GM12892 (cell line): ENCODE measurements around the gene IMP4.

Source experiments
- POLR2A ChIP-seq: IDR thresholded peaks from 2 replicates; pipeline ENCODE4 v1.6.1; 2011; ENCODE audit warnings: low read depth, low read length, control low read depth
- POLR2AphosphoS5 ChIP-seq: IDR thresholded peaks from 2 replicates; pipeline ENCODE4 v1.6.1; 2011; ENCODE audit warnings: low read depth, low read length, control low read depth
- TAF1 ChIP-seq: IDR thresholded peaks from 2 replicates; pipeline ENCODE4 v1.6.1; 2011; ENCODE audit warnings: low read depth, mild to moderate bottlenecking, control low read depth, low read length, borderline replicate concordance

GRCh38 chr2:130372833-130373807 lies 30.4 kb downstream of the IMP4 start:
- TF ChIP-seq POLR2A (no peak), TAF1 (no peak), POLR2AphosphoS5 (no peak)
